Effector memory CD4-positive, alpha-beta T cell (primary cell): Measurements from ENCODE around the gene ADD3.

Source experiments
- DNase-seq, 3 donors: peaks; one replicate each; pipeline ENCODE4 v3.0.0-alpha.2; 2020
- H3K27ac ChIP-seq: 2 replicates; pipeline ENCODE4 v1.7.0; 2013; ENCODE audit warnings: mild to moderate bottlenecking, low read length, moderate library complexity; ENCODE audit not compliant: insufficient read depth, poor library complexity, severe bottlenecking
- H3K27me3 ChIP-seq: replicated peaks from 2 replicates; pipeline ENCODE4 v1.7.0; 2013; ENCODE audit warnings: mild to moderate bottlenecking, low read length; ENCODE audit not compliant: insufficient read depth, control insufficient read depth, poor library complexity, severe bottlenecking
- H3K36me3 ChIP-seq: 2 replicates; pipeline ENCODE4 v1.7.0; 2013; ENCODE audit warnings: mild to moderate bottlenecking, low read length, moderate library complexity; ENCODE audit not compliant: control insufficient read depth, insufficient read depth
- H3K4me1 ChIP-seq: 2 replicates; pipeline ENCODE4 v1.7.0; 2013; ENCODE audit warnings: low read length, mild to moderate bottlenecking; ENCODE audit not compliant: control insufficient read depth, insufficient read depth, poor library complexity, severe bottlenecking
- H3K4me3 ChIP-seq: 2 replicates; pipeline ENCODE4 v1.7.0; 2013; ENCODE audit warnings: low read length, low read depth, mild to moderate bottlenecking; ENCODE audit not compliant: insufficient read depth, poor library complexity, severe bottlenecking
- H3K9me3 ChIP-seq: 2 replicates; pipeline ENCODE4 v1.7.0; 2013; ENCODE audit warnings: mild to moderate bottlenecking, low read length, moderate library complexity; ENCODE audit not compliant: control insufficient read depth

Gene ADD3

DNA sequence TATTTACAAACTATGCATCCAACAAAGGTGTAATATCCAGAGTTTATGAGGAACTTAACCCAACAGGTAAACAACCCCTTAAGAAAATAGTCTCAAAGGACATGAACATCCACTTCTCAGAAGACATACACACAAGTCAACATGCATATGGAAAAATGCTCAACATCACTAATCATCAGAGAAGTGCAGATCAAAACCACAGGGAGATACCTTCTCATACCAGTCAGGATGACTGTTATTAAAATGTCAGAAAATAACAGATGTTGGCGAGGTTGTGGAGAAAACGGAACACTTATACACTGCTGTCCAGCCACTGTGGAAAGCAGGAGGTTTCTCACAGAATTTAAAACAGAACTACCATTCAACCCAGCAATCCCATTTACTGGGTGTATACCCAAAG, 84.0 kb downstream of the ADD3 start:
- Histone ChIP-seq H3K27me3 (no peaks in the 10 kb centered on the region), H3K36me3 (no peaks in the 10 kb centered on the region), H3K4me1 (peaks cover 7% of the 10 kb centered on the region), H3K27ac (no peak overlapping the region), H3K4me3 (no peak overlapping the region), H3K9me3 (no peaks in the 10 kb centered on the region)
- DNase-seq: no peak

DNA sequence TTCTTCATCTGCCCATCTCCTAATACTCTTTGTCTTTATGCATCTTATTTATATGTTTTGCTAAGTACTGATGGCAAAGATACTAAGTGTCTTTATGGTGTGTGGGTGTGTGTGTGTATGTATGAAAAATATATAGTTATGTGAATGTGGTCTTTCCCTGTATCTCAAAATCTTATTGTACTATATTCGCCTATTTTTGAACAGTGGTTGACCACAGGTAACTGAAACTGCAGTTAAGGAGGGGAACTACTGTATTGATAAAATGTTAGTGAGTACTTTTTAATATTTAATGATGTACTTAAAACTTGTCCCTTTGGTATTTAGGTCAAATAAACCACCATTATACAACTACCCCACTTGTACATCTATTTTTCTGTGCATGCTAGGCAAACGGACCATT, 85.9 kb downstream of the ADD3 start:
- DNase-seq: no peak
- Histone ChIP-seq H3K4me3 (no peak overlapping the region), H3K4me1 (peaks cover 7% of the 10 kb centered on the region), H3K9me3 (no peaks in the 10 kb centered on the region), H3K27me3 (no peaks in the 10 kb centered on the region), H3K27ac (no peak overlapping the region), H3K36me3 (no peaks in the 10 kb centered on the region)

DNA sequence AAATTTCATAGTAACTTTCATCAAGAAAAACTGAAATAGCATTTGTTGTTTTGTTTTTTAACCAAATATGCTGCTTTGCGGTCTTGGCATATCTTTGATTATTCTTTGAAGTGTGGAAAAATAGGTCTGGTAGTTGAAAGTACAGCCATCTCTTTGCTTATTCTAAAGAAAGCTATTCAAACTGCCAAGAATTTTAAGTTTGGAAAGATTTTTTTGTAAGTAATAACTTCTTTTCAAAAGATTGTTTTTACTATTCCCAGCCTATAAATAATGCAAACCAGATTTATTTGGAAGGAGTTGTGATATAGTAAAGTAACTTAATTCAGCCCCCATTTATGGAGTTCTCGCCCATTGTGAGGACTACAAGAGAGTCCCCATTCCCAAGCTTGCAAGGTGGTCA, 87.0 kb downstream of the ADD3 start:
- H3K27ac ChIP-seq: no peak overlapping the region
- peaks cover 8% of the 10 kb centered on the region for H3K4me1 ChIP-seq
- no peaks in the 10 kb centered on the region for H3K27me3 ChIP-seq
- no peak for DNase-seq
- H3K9me3 ChIP-seq: no peaks in the 10 kb centered on the region
- no peak overlapping the region for H3K4me3 ChIP-seq
- H3K36me3 ChIP-seq: no peaks in the 10 kb centered on the region

DNA sequence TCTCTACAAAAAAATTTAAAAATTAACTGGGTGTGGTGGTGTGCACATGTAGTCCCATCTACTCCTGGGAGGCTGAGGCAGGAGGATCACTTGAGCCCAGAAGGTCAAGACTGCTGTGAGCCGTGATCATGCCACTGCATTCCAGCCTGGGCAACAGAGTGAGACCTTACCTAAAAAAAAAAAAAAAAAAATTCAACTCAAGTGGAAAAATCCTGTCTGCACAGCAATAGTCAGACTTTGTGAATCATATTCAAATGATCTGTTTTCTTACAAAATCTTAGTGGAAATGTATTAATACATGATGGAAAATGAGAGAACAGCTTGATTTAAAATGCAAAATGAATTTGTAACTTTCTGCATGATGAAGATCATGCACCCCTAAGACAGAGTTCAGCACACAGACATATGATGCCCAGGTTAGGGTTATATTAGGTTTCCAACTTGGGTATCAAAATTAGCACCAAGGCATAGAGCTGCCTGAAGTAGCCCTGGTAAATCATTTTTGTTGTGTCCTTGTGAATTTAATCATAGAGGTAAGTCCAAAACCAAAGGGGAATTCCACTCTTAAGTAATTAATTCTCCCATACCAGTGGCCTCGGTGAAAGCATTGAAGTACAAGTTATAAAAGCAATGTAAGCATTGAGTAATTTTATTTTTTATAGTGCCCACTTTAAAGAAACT, 93.8 kb downstream of the ADD3 start:
- no peaks in the 10 kb centered on the region for H3K27me3 ChIP-seq
- H3K36me3 ChIP-seq: peaks cover 8% of the 10 kb centered on the region
- no peak for DNase-seq
- H3K4me1 ChIP-seq: peaks cover 4% of the 10 kb centered on the region
- H3K4me3 ChIP-seq: no peak overlapping the region
- H3K9me3 ChIP-seq: no peaks in the 10 kb centered on the region
- no peak overlapping the region for H3K27ac ChIP-seq

GRCh38 chr10:110103921-110104461, 96.2 kb downstream of the ADD3 start:
- Histone ChIP-seq H3K9me3 (no peaks in the 10 kb centered on the region), H3K4me1 (peaks cover 4% of the 10 kb centered on the region), H3K36me3 (peaks cover 8% of the 10 kb centered on the region), H3K27me3 (no peaks in the 10 kb centered on the region), H3K27ac (no peak overlapping the region), H3K4me3 (no peak overlapping the region)
- no peak for DNase-seq

DNA sequence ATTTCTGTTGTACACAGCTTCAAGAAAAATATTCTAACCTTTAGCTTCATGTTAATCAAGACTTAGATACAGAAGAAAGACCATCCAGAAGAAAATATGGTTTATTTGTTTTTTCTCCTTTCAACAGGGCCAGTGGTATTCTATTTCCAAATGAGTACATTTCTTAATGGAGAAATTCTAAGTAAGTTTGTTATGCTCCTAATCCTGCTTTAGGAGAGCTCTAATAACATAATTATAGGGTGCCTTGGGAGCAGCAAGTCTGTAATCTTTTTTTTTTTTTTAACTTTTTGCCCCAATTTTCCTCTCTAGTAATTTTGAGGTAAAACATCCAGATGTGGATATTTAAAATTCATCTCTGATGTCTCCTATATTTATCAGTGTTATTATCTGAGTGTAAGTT, 98.1 kb downstream of the ADD3 start:
- no peaks in the 10 kb centered on the region for H3K27me3 ChIP-seq
- no peaks in the 10 kb centered on the region for H3K9me3 ChIP-seq
- H3K4me3 ChIP-seq: no peak overlapping the region
- H3K36me3 ChIP-seq: peaks cover 5% of the 10 kb centered on the region
- H3K4me1 ChIP-seq: no peaks in the 10 kb centered on the region
- no peak overlapping the region for H3K27ac ChIP-seq
- DNase-seq: no peak

DNA sequence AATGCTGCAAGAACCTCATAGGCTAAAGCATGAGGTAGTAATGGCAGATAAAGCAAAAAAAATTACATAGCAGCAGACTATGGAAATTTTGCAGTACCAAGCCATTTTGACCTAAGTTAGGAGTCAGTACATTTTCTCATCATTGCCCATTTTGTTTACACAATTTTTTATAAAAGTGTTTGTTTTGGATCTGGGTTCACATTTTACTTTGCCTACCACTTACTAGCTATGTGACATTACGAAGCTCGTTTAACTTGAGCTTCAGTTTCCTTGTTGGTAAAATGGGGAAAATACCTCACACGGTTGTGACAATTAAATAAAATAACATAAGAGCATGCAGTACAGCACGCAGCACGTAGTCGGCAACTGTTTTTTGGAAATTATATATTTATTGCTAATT, 99.6 kb downstream of the ADD3 start:
- Histone ChIP-seq H3K27me3 (no peaks in the 10 kb centered on the region), H3K27ac (no peak overlapping the region), H3K9me3 (no peaks in the 10 kb centered on the region), H3K36me3 (peaks cover 12% of the 10 kb centered on the region), H3K4me1 (no peaks in the 10 kb centered on the region), H3K4me3 (no peak overlapping the region)
- no peak for DNase-seq

DNA sequence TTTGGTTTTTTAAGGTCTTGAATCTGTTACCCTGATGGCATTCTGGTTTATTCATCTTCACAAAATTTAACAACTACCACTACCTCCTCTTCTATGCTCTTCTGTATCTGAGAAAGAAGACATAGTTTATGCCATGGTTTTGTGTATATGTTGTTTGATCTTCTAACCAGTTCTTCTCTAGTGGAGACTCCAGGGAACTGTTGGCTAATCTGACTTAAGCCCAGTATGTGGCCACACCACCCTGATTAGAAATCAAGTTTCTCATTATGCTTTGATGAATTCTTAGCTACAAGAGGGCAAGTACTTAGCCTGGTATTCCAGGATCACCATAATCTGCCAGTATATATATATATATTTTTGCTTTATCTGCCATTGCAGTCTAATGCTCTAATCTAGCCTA, 100.1 kb downstream of the ADD3 start:
- no peak overlapping the region for H3K27ac ChIP-seq
- H3K36me3 ChIP-seq: peaks cover 16% of the 10 kb centered on the region
- H3K4me1 ChIP-seq: no peaks in the 10 kb centered on the region
- no peaks in the 10 kb centered on the region for H3K9me3 ChIP-seq
- H3K27me3 ChIP-seq: no peaks in the 10 kb centered on the region
- no peak overlapping the region for H3K4me3 ChIP-seq
- no peak for DNase-seq

DNA sequence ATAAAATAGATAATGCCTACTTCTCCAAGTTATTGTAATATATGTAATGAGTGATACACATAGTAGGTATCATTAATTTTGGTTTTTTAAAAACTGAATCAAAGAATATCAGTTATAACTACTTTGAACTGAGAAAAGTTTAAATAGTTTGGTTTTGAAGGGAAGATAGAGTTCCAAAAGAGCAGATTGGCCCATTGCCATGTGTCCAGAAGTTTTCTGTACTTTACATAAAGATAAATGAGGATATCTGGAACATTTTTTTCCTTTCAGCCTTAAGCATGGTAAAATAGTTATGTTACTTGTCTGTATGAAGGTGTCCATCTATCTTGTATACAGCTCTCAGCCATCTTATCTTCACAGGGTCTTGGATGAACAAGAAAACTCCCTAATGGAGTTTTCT, 101.7 kb downstream of the ADD3 start:
- no peaks in the 10 kb centered on the region for H3K4me1 ChIP-seq
- H3K27me3 ChIP-seq: no peaks in the 10 kb centered on the region
- no peaks in the 10 kb centered on the region for H3K9me3 ChIP-seq
- H3K27ac ChIP-seq: no peak overlapping the region
- DNase-seq: no peak
- H3K4me3 ChIP-seq: no peak overlapping the region
- H3K36me3 ChIP-seq: peaks cover 33% of the 10 kb centered on the region

DNA sequence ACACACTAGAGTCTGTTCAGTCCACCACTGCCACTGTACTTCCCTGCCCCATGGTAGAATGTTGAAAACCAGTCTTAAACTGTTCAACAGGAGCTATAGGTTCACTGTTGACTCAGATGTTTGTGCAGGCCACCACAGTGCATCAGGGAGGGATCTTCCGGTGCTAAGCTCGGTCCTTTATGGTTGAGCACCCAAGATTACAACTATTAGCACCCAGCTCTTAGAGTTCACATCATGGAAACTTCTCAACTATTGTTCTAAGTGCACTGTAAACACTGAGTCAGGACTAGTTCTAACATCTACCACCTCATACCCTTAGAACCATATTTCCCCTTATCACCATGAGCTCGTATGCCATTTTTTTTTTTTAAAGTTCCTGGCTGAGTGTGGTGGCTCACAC, 102.6 kb downstream of the ADD3 start:
- DNase-seq: no peak
- H3K4me1 ChIP-seq: no peaks in the 10 kb centered on the region
- no peak overlapping the region for H3K4me3 ChIP-seq
- H3K9me3 ChIP-seq: no peaks in the 10 kb centered on the region
- no peak overlapping the region for H3K27ac ChIP-seq
- peaks cover 40% of the 10 kb centered on the region for H3K36me3 ChIP-seq
- H3K27me3 ChIP-seq: no peaks in the 10 kb centered on the region
